Measurements from ENCODE around the gene MED13. TPM values are rescaled to one million over a fixed set of nuclear protein-coding genes. Genes with fewer than 3 reads are reported as not detected.
"Not testable (repeated sequence)": the region's sequence is repeated elsewhere in the genome, so short reads cannot be mapped to it uniquely, and the experiment has no call there.

The MED13 gene
- total RNA-seq, 1 donor from 2014 or later, result 65.7 TPM

- H3K9me3 ChIP-seq, result no peaks in the 10 kb centered on the region
- intact Hi-C loops (cut with DNase I), result no loop called here
- H3K27me3 ChIP-seq, result no peaks in the 10 kb centered on the region
- H3K27ac ChIP-seq, result no peak overlapping the region
- ATAC-seq (no peak), DNase-seq (no peak)
- no peak overlapping the region for H3K4me3 ChIP-seq
- peaks cover 87% of the 10 kb centered on the region for H3K36me3 ChIP-seq
- no peaks in the 10 kb centered on the region for H3K4me1 ChIP-seq
- TF ChIP-seq CTCF (IDR thresholded peaks at IDR 0.05), result no peak
Observed at GRCh38 chr17:61897548-61898180, 167.4 kb downstream of the MED13 start.

GRCh38 chr17:61895391-61895790, 169.7 kb downstream of the MED13 start:
- DNase-seq (no peak), ATAC-seq (no peak)
- H3K36me3 ChIP-seq, result peaks cover 88% of the 10 kb centered on the region
- TF ChIP-seq CTCF (IDR thresholded peaks at IDR 0.05), result no peak
- H3K4me1 ChIP-seq, result no peaks in the 10 kb centered on the region
- H3K4me3 ChIP-seq, result no peak overlapping the region
- no peaks in the 10 kb centered on the region for H3K9me3 ChIP-seq
- intact Hi-C loops (cut with DNase I), result no loop called here
- no peaks in the 10 kb centered on the region for H3K27me3 ChIP-seq
- no peak overlapping the region for H3K27ac ChIP-seq

- H3K27me3 ChIP-seq; DNase-seq; ATAC-seq; H3K4me1 ChIP-seq; intact Hi-C loops (cut with DNase I); H3K9me3 ChIP-seq; H3K4me3 ChIP-seq; H3K27ac ChIP-seq: not testable (repeated sequence)
- H3K36me3 ChIP-seq, result peaks cover 90% of the 10 kb centered on the region
Observed at GRCh38 chr17:61894310-61894709, 170.8 kb downstream of the MED13 start.

Other genes starting within 250 kb of the MED13 start
- gene BRIP1, start 201.8 kb downstream of the MED13 start, total RNA-seq, result 0.26 TPM
- gene INTS2, start 137.3 kb downstream of the MED13 start, total RNA-seq, result 10.9 TPM